Ishikawa (cell line): ENCODE data around the gene GAB1.

Experiments used
- RAD21 ChIP-seq: IDR thresholded peaks from 2 replicates; pipeline ENCODE4 v1.6.1; 2012; ENCODE audit warnings: low read depth
- TEAD4 ChIP-seq: IDR thresholded peaks from 2 replicates; pipeline ENCODE4 v1.6.1; 2012
- TF ChIP-seq, protein P1 (sequence below): IDR thresholded peaks from 2 replicates; pipeline ENCODE4 v1.6.1; 2012; ENCODE audit warnings: low read depth, mild to moderate bottlenecking

- TF ChIP-seq RAD21 (no peak), TEAD4 (no peak)
- TF ChIP-seq, protein P1, sequence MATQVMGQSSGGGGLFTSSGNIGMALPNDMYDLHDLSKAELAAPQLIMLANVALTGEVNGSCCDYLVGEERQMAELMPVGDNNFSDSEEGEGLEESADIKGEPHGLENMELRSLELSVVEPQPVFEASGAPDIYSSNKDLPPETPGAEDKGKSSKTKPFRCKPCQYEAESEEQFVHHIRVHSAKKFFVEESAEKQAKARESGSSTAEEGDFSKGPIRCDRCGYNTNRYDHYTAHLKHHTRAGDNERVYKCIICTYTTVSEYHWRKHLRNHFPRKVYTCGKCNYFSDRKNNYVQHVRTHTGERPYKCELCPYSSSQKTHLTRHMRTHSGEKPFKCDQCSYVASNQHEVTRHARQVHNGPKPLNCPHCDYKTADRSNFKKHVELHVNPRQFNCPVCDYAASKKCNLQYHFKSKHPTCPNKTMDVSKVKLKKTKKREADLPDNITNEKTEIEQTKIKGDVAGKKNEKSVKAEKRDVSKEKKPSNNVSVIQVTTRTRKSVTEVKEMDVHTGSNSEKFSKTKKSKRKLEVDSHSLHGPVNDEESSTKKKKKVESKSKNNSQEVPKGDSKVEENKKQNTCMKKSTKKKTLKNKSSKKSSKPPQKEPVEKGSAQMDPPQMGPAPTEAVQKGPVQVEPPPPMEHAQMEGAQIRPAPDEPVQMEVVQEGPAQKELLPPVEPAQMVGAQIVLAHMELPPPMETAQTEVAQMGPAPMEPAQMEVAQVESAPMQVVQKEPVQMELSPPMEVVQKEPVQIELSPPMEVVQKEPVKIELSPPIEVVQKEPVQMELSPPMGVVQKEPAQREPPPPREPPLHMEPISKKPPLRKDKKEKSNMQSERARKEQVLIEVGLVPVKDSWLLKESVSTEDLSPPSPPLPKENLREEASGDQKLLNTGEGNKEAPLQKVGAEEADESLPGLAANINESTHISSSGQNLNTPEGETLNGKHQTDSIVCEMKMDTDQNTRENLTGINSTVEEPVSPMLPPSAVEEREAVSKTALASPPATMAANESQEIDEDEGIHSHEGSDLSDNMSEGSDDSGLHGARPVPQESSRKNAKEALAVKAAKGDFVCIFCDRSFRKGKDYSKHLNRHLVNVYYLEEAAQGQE, result no peak
Measured at GRCh38 chr4:143513314-143514168, 176.9 kb downstream of the GAB1 start, which contains the start of gene SMARCA5.
